Measurements from ENCODE around the gene ADAM15.

ADAM15 gene

GRCh38 chr1:155012776-155013602 lies 38.1 kb upstream of the ADAM15 start:
- DNase-seq (ENCODE audit: low spot score) = no peak

DNA sequence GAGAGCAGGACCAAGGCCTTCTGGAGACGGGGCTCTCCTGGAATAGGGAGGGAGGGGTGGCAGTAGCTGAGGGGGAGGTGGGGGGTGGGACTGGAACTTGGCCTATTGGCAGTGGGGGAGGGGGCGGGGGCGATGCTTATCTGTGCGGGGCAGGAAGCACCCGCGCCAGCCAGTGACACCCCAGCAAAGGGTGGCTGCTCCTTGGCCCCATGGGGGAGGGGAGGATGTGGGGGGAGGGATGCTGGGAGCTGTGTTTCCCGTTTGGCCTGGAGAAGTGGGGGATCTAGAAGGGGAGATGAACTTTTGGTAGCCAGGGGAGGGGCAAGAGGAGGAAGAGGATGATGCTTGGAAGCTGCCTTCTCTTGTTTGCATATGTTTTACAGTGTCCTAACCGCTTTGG lies 37.5 kb upstream of the ADAM15 start:
- DNase-seq (ENCODE audit: low spot score) = no peak

- no peak for DNase-seq (ENCODE audit: low spot score)
Measured at GRCh38 chr1:155014709-155015508, 36.2 kb upstream of the ADAM15 start.

- DNase-seq (ENCODE audit: low spot score) = no peak
Measured at GRCh38 chr1:155015527-155016230, 35.4 kb upstream of the ADAM15 start.

DNA sequence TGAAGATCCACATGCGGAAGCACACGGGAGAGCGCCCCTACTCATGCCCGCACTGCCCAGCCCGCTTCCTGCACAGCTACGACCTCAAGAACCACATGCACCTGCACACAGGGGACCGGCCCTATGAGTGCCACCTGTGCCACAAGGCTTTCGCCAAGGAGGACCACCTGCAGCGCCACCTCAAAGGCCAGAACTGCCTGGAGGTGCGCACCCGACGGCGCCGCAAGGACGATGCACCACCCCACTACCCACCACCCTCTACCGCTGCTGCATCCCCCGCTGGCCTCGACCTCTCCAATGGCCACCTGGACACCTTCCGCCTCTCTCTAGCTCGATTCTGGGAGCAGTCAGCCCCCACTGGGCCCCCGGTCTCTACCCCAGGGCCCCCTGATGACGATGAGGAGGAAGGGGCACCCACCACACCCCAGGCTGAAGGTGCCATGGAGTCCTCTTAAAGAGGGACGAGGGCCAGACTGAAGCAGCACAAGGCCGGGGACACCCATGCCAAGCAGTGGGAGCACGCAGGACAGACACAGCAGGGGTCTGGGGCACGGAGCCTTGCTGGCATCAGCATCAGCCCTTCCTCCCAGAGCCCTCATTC lies 34.8 kb upstream of the ADAM15 start:
- no peak for DNase-seq (ENCODE audit: low spot score)

DNA sequence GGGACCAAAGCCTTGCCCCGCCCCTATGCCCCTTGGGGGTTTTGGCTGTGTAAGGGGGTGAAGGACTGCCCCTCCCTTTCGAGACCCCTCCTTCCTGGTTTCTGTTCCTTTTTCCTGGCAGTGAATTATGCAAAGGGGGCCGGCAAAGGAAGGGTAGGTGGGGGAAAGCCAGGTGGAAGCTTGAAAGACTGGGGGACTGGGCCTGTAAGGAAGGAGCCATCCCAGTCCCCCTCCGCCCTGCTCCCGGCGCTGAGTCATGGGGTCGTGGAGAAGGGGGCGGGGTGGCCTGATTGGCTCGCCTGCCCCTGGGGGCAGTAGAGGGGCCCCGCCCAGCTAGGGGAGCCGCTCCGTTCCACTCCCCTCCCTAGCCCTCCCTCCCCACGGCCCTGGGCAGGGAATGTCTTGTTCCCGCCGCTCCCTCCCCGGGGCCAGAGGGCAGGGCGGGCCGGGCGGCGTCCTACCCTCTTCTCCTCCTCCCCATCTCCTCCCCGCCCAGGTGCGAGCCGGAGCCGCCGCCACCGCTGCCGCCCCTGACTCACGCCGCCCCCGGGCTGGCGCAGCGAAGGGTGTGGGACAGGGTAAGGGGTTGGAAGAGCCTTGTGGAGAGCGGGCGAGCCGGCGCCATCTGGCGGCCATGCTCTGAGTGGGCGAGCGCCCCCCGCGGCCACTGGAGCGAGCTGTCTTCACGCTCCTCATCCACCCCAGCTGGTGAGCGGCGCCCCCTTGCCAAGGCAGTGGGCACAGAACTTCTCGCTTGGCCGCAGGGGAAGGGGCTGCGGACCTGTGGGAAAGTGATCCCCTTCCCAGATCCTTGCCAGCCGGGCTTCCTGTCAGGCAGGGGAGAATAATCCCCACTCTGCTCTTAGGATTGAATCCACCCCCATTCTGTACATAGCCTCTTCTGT lies 33.8 kb upstream of the ADAM15 start:
- peak; percentile 93 for DNase-seq (ENCODE audit: low spot score)

DNA sequence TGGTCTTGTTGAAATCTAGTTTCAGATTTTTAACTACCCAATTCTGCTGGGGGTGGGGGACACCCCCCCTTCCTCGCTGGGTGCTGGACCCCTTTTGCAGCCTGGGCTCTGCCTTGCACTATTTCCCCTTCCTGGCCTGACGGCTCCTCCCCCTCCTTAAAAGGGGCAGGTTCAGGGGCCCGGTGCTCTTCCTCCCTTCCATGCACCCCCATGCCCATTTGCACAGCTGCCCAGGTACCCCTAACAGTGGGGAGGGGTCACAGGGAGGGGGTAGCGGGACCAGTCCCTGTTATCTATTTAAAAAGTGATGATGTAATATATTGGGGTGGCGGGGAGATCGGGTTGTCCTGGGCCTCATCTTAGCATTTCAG lies 33.2 kb upstream of the ADAM15 start:
- DNase-seq (ENCODE audit: low spot score) = no peak

DNA sequence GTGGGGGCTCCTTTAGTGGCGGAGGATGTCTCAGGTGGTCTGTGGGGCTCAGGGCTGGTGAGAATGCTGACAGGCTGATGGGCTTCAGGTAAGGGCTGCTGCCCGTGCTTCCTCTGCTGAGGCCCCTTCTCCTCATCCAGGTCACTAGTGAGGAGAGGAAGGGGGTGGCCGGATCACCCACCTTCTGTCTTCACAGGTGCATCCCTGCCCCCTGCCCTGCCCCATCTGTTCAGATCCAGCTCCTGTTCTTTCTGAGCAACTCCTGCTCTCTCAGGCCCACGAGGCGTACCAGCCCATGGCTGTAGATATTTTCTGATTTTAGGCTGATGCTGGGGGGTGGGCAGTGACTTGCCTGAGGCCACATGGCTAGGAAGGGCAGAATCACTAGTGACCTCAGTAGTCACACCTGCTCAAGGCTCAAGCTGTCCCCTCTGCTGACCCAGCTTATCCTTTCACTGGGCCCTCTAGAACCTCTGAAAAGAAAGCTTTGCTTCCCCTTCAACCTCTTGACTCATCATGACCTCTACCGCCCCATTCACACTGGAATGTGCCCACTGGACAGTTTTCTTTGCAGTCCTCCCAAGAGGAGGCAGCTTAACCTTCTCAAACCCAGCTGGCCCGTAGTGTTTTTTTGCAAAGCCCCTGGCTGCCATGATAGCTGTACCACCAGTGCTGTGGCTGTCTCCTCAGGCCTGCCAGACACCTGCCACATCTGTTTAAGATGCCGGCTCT lies 32.3 kb upstream of the ADAM15 start:
- DNase-seq (ENCODE audit: low spot score) = no peak

DNA sequence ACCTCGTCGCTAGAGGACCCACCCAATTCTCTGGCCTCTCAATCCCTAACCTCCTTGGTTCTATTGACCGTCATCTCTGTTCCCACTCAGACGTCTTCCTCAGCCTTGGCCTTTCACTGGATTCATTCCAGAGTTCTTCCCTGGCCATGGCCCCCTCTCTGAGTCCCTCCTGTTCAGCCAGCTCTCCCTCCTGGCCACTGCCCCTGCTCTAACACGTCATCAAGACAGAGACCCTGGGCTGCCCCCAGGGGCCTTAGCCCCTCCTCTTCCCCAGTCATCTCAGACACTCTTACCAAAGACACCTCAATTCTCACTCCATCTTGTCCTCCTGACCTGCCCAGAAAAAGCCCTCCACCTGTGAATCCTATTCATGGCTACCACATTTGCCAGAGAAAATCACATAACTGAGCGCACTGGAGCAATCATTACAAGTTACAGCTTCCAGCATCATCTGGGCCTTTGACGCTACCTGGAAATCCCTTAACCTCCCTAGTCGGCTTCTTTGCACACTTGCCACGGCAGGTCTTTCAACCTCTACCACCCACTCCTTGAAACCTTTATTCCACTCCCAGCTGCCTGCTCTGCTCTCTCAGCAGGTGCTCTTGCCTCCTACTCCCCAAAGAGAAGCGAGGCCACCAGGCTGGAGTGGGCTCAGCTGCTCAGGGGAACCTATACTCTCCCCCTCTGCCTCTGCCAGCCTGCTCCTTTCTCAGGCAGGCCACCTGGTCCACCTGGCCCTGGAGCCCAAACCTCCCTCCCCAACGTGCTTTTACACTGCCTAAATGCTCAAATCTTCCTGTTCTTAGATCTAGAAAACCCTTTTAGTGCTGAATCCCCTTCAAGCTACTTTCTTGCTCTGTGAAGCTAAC lies 31.5 kb upstream of the ADAM15 start:
- DNase-seq (ENCODE audit: low spot score) = no peak

- no peak for DNase-seq (ENCODE audit: low spot score)
Measured at GRCh38 chr1:155022136-155022926, 28.8 kb upstream of the ADAM15 start.

DNA sequence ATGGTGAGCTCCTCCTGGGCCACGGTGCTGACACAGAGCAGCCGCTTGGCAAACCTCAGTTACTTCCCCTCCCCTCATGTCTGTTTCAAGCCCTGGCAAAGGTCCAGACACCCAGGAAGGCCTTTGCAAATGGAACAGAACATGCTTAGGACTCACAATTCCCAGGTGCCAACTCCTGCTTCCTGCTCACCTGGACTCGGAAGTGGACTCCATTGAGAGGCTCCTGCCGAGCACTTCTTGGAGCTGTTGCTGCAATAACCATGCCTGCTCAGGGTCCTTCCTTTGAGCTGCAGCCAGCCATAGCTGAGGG lies 28.2 kb upstream of the ADAM15 start:
- no peak for DNase-seq (ENCODE audit: low spot score)

DNA sequence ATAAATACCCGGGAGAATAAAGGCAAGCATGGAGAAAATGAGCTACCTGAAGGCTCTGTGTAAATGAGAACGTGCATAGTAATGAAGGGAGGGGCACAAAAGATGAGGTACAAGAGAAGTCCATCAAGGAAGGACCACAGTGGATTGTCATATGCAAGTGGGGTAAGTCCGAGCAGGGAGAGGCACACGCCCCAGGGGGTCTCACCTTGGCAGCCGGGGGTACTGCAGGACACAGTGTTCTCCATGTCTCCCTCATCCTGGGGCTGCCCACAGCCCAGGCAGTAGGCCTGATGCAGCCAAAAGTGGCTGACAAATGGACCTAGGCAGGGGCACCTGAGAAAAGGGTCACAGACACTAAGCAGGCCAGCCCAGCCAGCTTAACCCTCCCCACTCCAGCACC lies 27.5 kb upstream of the ADAM15 start:
- DNase-seq (ENCODE audit: low spot score) = no peak

GRCh38 chr1:155024315-155024714 lies 26.8 kb upstream of the ADAM15 start:
- DNase-seq (ENCODE audit: low spot score) = no peak

- DNase-seq (ENCODE audit: low spot score) = no peak
Measured at GRCh38 chr1:155026154-155026553, 25.0 kb upstream of the ADAM15 start.

DNA sequence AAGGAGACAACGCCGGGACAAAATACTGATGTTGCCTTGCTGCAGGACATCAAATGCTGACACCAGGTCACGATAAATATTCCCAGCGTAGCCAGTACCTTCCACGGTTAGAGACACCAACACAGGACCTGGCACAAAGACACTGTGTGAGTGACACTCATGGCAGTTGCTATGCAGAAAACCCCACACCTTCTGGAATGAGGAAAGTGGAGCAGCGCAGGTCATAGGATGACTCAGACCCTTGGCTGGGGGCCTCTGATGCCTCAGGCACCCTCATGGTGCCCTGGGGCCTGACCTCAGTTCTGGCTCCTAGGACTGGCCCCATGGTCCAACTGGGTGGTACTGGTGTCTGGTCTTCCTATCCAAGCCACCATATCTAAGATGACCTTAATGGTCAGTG lies 24.5 kb upstream of the ADAM15 start:
- DNase-seq (ENCODE audit: low spot score) = no peak

DNA sequence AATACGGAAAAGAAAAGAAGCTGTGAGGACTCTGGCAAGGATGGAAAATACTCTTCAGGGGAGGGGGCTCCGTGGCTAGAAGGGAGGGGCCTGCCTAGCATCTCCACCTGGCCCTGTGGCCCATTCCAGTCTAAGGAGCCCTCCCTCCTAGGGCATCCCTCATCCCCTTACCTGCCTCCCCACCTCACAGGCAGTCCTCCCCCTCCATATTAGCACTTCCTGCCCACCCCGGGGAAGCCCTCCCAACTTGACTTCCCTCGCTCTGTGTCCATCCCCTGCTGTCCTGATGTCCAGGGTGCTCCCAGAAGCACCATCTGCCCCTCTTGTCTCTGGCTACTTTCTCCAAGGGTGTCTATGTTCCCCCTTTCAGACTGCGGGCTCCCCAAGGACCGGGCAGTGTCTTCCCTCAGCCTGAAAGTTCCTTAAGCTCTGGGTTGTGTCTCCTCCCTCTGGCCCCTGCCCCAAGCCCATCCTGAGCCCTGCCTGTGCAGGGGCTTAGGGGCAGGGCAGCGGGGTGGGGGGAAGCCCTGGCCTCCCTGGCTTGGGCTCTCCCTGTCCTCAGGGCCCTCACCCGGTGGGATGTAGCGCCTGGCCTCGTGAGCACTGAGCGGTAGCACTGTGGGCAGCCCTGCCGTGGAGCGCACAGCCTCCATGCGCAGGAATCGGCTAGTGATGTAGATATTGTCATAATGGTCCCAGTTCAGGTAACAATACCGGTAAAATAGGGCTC lies 21.4 kb upstream of the ADAM15 start:
- no peak for DNase-seq (ENCODE audit: low spot score)

DNA sequence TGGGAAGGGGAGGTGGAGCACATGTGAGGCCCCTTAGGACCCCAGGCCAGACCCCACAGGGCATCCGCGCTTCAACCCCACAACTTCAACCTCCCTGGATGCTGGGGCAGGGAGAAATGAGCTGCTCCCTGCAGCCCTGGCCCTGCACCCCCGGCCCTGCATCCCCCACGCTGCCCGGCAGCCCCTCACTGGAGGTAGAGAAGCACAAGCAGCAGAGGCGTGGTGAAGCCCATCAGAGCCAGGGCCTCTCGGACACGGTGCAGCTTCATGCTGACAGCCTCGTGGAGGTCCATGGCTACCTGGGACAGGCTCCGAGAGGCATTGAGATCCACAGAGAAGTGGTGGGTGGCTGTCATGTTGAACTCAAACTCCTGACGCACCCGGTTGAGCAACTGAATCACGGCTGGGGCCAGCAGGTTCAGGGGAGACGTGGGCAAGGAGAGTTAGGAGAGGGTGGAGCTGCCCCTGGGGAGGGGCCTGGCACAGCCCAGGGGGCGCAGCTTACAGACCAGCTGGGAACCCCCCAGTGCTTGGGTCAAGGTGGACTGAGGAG lies 20.8 kb upstream of the ADAM15 start:
- DNase-seq (ENCODE audit: low spot score) = no peak

GRCh38 chr1:155030899-155031298 lies 20.2 kb upstream of the ADAM15 start:
- no peak for DNase-seq (ENCODE audit: low spot score)
